Measurements from ENCODE around the gene PMP22. TPM values are rescaled to one million over a fixed set of nuclear protein-coding genes. Genes with fewer than 3 reads are reported as not detected.

Gene PMP22
- total RNA-seq, 4 donors from 2014 or later: 224 to 387 (median 297) TPM

DNA sequence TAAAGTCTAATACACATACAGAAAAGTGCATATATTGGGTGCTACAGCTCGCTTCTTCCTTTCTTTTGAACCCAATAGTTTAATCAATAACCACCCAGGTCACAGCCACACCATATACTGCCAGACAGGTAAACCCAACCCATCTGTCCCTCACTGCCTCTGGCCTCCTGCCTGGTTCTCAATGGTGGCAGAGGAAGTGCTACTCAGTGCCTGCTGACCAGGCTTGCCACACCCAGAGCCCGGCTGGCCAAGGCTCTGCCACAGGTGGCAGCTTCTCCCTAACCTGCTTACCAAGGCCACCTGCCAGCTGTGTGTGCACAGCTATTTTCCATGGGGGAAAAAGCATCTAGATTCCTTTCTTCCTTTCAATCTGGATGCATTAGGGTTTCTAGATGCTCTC lies 584 bp downstream of the PMP22 start:
- DNase-seq (ENCODE audit: low spot score): no peak
- no peak for ATAC-seq (ENCODE audit: low FRiP score)
- no peak for TF ChIP-seq CTCF (IDR thresholded peaks at IDR 0.05)

- ATAC-seq (ENCODE audit: low FRiP score): no peak
- TF ChIP-seq CTCF (IDR thresholded peaks at IDR 0.05): no peak
- DNase-seq (ENCODE audit: low spot score): no peak
Measured at GRCh38 chr17:15263680-15264079, 1.4 kb downstream of the PMP22 start.

DNA sequence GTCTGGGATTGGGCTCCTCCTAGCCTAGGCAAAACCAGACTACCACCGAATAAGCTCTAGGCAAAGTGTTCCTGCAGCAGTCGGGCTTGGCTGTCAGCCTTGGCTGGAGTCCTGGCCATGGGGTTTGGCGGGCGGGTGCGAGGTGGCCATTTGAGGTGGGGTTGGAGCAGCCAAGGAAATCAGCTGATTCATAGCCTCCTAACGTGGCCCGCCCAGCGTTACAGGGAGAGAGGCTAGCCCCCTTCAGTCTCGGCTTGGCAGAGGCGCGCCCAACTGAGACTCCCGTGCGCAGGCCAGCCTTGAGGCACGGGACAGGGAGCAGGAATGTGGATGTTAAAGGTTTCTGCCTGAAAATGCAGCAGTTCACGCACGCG lies 1.9 kb downstream of the PMP22 start:
- peak; percentile 47 for DNase-seq (ENCODE audit: low spot score)
- TF ChIP-seq CTCF (IDR thresholded peaks at IDR 0.05): no peak
- ATAC-seq (ENCODE audit: low FRiP score): peak; percentile 61

DNA sequence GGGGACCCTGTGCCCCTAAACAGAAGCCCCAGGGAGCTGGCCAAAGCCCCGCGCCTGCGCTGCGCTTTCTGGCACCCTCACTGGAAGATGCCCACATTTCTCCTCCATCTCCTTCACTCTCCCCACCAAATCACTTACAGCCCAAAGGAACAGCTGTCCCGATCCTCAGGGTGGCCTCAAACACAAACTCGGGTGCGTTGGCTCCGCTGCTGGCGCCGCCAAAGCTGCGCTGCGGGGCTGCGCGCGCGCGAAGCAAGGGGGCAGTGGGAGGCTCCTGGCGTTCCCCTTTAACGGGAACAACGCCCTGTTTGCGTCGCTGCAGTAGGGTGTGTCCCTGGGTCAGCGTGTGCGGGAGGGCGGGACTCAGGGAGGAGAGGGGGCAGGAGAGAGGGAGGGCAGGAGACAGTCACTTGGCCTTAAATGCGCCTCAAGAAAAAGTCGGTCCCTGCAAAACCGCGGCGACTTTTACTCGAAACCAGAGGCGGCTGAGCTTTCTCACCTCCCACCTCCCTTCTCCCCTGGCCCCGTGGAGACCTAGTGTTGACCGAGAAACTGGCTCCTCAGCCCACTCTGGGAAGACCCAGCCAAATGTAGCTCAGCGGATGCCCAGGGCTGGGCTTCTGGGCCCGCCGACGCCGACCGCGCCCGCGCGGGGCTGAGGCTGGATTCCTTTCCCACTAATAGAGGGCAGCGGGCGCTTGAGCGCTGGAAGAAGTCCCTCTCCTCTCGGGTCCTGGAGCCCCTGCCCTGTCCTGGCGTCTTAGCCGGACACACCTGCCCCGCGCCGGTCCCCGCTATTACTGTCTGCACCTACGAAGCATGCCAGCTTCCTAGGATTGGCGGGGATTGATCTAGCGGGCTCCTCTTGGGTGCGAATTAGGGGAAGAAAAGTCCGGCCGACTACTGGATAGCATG lies 2.6 kb downstream of the PMP22 start:
- no peak for TF ChIP-seq CTCF (IDR thresholded peaks at IDR 0.05)
- DNase-seq (ENCODE audit: low spot score) (peak; percentile 50), ATAC-seq (ENCODE audit: low FRiP score) (peak; percentile 84)

- DNase-seq (ENCODE audit: low spot score): no peak
- no peak for ATAC-seq (ENCODE audit: low FRiP score)
Measured at GRCh38 chr17:15261802-15262290, 3.3 kb downstream of the PMP22 start.

DNA sequence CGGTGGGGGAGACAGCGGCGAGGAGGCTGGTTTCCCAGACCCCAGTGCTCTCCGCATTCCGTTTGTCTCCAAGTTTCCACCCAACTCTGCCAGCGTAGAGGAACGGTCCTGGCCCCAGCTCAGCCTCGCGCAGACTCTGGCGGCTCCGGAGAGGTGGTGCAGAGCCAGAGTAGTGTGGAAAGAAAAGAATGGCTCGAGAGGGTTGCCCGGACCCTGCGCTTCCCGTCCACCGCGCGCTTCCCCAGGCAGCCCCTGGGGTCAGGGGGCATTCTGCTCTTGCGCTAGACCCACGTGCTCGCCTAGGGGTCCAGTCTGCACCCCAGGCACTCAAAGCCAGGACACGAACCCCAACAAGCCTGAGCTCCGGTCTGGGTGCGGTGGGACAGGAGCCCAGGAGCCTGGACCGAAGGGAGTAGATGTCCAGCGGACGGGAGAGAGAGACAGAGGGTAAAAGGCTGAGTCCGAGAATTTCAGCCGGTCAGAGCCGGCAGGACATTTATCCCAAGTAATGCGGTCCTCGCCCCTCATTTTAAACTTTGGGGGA lies 3.8 kb downstream of the PMP22 start:
- no peak for TF ChIP-seq CTCF (IDR thresholded peaks at IDR 0.05)
- ATAC-seq (ENCODE audit: low FRiP score) (peak; percentile 35), DNase-seq (ENCODE audit: low spot score) (no peak)

More at GRCh38 chr17:15261802-15262290, 3.3 kb downstream of the PMP22 start:
- TF ChIP-seq CTCF (IDR thresholded peaks at IDR 0.05): no peak

Data from omental fat pad (tissue), 4 donors.